Keratinocyte (primary cell): ENCODE results near the gene AGAP1. TPM values are rescaled to one million over a fixed set of nuclear protein-coding genes. Genes with fewer than 3 reads are reported as not detected.

ENCODE experiments used
- DNase-seq: peaks from one replicate; pipeline ENCODE4 v3.0.0-alpha.2; 2011; ENCODE audit warnings: low read depth, missing footprints, low spot score
- FAIRE-seq: peaks from 2 replicates; lab custom pipeline; 2011; peaks lifted over from hg19 to GRCh38; lab: Jason Lieb, UNC
- H2AFZ ChIP-seq: 2 replicates; pipeline ENCODE4 v1.6.0; 2012; ENCODE audit warnings: low read length, control low read depth, inconsistent platforms; ENCODE audit not compliant: control insufficient read depth
- H3K27ac ChIP-seq: 2 replicates; pipeline ENCODE4 v1.5.1; 2011; ENCODE audit warnings: low read length; ENCODE audit not compliant: control insufficient read depth, insufficient read depth
- H3K27me3 ChIP-seq: 3 replicates; pipeline ENCODE4 v1.6.0; 2011; ENCODE audit warnings: low read length; ENCODE audit not compliant: control insufficient read depth, insufficient read depth; ENCODE audit errors: extremely low read depth
- H3K36me3 ChIP-seq, 2 experiments: 2 replicates in 1 of 2; 3 replicates in 1 of 2; pipeline ENCODE4 v1.5.1; 2011; ENCODE audit warnings: low read length in 2 of 2, mild to moderate bottlenecking in 1 of 2; ENCODE audit not compliant: control insufficient read depth in 2 of 2, insufficient read depth in 2 of 2; ENCODE audit errors: extremely low read depth in 1 of 2
- H3K4me1 ChIP-seq: 3 replicates; pipeline ENCODE4 v1.5.1; 2011; ENCODE audit warnings: low read length; ENCODE audit not compliant: control insufficient read depth, insufficient read depth; ENCODE audit errors: extremely low read depth
- H3K4me2 ChIP-seq: 3 replicates; pipeline ENCODE4 v1.6.0; 2011; ENCODE audit warnings: low read depth, low read length; ENCODE audit not compliant: control insufficient read depth, insufficient read depth; ENCODE audit errors: extremely low read depth
- H3K4me3 ChIP-seq, 3 experiments: fragments of 200-600 bp in 1 of 3; sonication (generic) in 1 of 3; 2 replicates in 2 of 3; 3 replicates in 1 of 3; pipeline ENCODE4 v1.5.1; 2011 to 2016; ENCODE audit warnings: low read length in 3 of 3, mild to moderate bottlenecking in 3 of 3, control low read depth in 2 of 3, inconsistent platforms in 1 of 3, low read depth in 1 of 3, mixed read lengths in 1 of 3, mixed run types in 1 of 3, moderate library complexity in 1 of 3; ENCODE audit not compliant: control insufficient read depth in 2 of 3, insufficient read depth in 2 of 3; ENCODE audit errors: extremely low read depth in 1 of 3
- H3K79me2 ChIP-seq: 2 replicates; pipeline ENCODE4 v1.6.0; 2012; ENCODE audit warnings: low read length; ENCODE audit not compliant: control insufficient read depth, insufficient read depth
- H3K9ac ChIP-seq: 3 replicates; pipeline ENCODE4 v1.6.0; 2011; ENCODE audit warnings: low read length; ENCODE audit not compliant: control insufficient read depth, insufficient read depth; ENCODE audit errors: extremely low read depth
- H3K9me1 ChIP-seq: 3 replicates; pipeline ENCODE4 v1.6.0; 2011; ENCODE audit warnings: low read length; ENCODE audit not compliant: control insufficient read depth, insufficient read depth; ENCODE audit errors: extremely low read depth
- H3K9me3 ChIP-seq: 2 replicates; pipeline ENCODE4 v1.5.1; 2012; ENCODE audit warnings: low read depth, low read length; ENCODE audit not compliant: control insufficient read depth
- H4K20me1 ChIP-seq: 3 replicates; pipeline ENCODE4 v1.6.0; 2011; ENCODE audit warnings: low read length; ENCODE audit not compliant: control insufficient read depth, insufficient read depth; ENCODE audit errors: extremely low read depth
- EZH2 ChIP-seq: IDR thresholded peaks from one replicate; pipeline ENCODE4 v1.6.1; 2012; ENCODE audit warnings: inconsistent platforms, mild to moderate bottlenecking, low read length, moderate library complexity
- dilution Hi-C: fragments of 300-500 bp; cut with MboI; formaldehyde crosslinking; loops from one replicate; pipeline ENCODE4 v1.7.0; 2020; ENCODE audit warnings: low sequenced_read_pairs; ENCODE audit not compliant: extremely low pct_ligation_motif_present
- polyA plus RNA-seq, 5 experiments: library from polyadenylated mRNA; depleted of rRNA in 3 of 5; stranded (reverse) in 3 of 5; stranded (forward) in 1 of 5; unstranded in 1 of 5; fragments of >200 nt; gene quantifications; 1 replicate in 1 of 5; 2 replicates in 3 of 5; 3 replicates in 1 of 5; pipeline versions ENCODE4 v1.2.1 to v1.2.3, GENCODE V29; 2011 to 2012; ENCODE audit warnings: missing spikeins in 2 of 5, low read depth in 1 of 5, low replicate concordance in 1 of 5
- TF ChIP-seq, protein P1 (sequence below), 3 experiments: IDR thresholded peaks in 1 of 3; conservative IDR thresholded peaks in 1 of 3; optimal IDR thresholded peaks in 1 of 3; 2 replicates in 2 of 3; 3 replicates in 1 of 3; pipeline versions ENCODE3 to v1.5.1; 2011; ENCODE audit warnings: low read length in 3 of 3, mild to moderate bottlenecking in 3 of 3, moderate library complexity in 2 of 3, control low read depth in 1 of 3, inconsistent platforms in 1 of 3; ENCODE audit not compliant: insufficient read depth in 2 of 3; ENCODE audit errors: extremely low read depth in 1 of 3

Gene AGAP1
- polyA plus RNA-seq, 1 donor (not counting 4 experiments of a cell fraction or from before 2014, with no cell fraction given), result 12.6 TPM

GRCh38 chr2:235968155-235968554, 474.3 kb downstream of the AGAP1 start:
- Histone ChIP-seq H3K27me3 (no peaks in the 10 kb centered on the region), H3K4me3 (no peak overlapping the region), H2AFZ (no peak overlapping the region), H3K4me1 (no peaks in the 10 kb centered on the region), H3K36me3 (peaks cover 0 to 6% of the 10 kb centered on the region in 2 experiments), H4K20me1 (no peaks in the 10 kb centered on the region), H3K9me1 (no peaks in the 10 kb centered on the region), H3K79me2 (no peaks in the 10 kb centered on the region), H3K27ac (no peak overlapping the region), H3K9ac (no peak overlapping the region), H3K9me3 (no peaks in the 10 kb centered on the region), H3K4me2 (no peak overlapping the region)
- FAIRE-seq (no peak), DNase-seq (no peak)
- dilution Hi-C loops, result no loop called here
- TF ChIP-seq EZH2, result no peak
- TF ChIP-seq, protein P1, sequence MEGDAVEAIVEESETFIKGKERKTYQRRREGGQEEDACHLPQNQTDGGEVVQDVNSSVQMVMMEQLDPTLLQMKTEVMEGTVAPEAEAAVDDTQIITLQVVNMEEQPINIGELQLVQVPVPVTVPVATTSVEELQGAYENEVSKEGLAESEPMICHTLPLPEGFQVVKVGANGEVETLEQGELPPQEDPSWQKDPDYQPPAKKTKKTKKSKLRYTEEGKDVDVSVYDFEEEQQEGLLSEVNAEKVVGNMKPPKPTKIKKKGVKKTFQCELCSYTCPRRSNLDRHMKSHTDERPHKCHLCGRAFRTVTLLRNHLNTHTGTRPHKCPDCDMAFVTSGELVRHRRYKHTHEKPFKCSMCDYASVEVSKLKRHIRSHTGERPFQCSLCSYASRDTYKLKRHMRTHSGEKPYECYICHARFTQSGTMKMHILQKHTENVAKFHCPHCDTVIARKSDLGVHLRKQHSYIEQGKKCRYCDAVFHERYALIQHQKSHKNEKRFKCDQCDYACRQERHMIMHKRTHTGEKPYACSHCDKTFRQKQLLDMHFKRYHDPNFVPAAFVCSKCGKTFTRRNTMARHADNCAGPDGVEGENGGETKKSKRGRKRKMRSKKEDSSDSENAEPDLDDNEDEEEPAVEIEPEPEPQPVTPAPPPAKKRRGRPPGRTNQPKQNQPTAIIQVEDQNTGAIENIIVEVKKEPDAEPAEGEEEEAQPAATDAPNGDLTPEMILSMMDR (optimal IDR thresholded peaks at IDR 0.05 in 1 of 3, IDR thresholded peaks at IDR 0.05 in 1 of 3, conservative IDR thresholded peaks at IDR 0.05 in 1 of 3; ENCODE audit: extremely low read depth in 1 of 3, insufficient read depth in 2 of 3, low read length in 3 of 3), result no peak

DNA sequence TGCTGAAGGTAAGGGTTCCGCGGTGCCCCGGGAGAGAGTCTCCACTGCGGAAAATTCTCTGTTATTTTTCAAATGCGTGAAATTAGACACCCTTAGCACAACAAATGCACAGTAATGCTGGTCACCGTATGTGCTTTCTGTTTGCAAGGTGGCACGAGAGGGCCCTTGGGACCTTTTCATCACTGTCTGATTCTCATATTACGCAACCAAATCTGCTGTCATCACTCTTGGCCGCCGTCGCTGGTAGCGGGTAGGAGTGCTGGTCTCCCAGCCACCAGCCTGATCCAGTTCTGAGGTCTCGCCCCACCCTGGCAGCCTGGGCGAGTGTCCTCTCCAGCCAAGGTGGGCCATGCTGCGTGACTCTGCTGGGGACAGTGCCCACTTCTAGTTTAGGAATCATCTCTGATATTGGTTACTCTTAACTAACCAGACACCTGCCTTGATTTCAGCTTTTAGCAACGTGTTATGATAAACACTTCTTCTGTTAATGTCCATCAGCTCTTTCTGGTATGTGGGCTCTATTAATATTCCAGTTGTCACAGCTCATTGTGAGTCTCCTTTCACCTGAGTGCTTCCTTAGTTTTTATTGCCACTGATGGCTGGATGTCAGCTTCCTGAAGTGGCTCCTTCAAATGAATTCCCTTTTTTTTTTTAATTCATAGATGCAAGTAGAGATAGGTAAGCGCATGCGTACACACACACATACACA, 474.9 kb downstream of the AGAP1 start:
- H3K4me3 ChIP-seq, result no peak overlapping the region
- dilution Hi-C loops, result no loop called here
- H3K9me1 ChIP-seq, result no peaks in the 10 kb centered on the region
- no peaks in the 10 kb centered on the region for H3K27me3 ChIP-seq
- H3K79me2 ChIP-seq, result no peaks in the 10 kb centered on the region
- H3K27ac ChIP-seq, result no peak overlapping the region
- peaks cover 0 to 6% of the 10 kb centered on the region in 2 experiments for H3K36me3 ChIP-seq
- TF ChIP-seq EZH2, result no peak
- TF ChIP-seq, protein P1 (optimal IDR thresholded peaks at IDR 0.05 in 1 of 3, IDR thresholded peaks at IDR 0.05 in 1 of 3, conservative IDR thresholded peaks at IDR 0.05 in 1 of 3; ENCODE audit: extremely low read depth in 1 of 3, insufficient read depth in 2 of 3, low read length in 3 of 3), result no peak
- no peak overlapping the region for H3K9ac ChIP-seq
- no peaks in the 10 kb centered on the region for H3K9me3 ChIP-seq
- no peaks in the 10 kb centered on the region for H3K4me1 ChIP-seq
- no peak for FAIRE-seq
- no peaks in the 10 kb centered on the region for H4K20me1 ChIP-seq
- no peak overlapping the region for H2AFZ ChIP-seq
- no peak overlapping the region for H3K4me2 ChIP-seq
- DNase-seq, result no peak
